Smooth muscle cell of trachea (primary cell): ENCODE data around the gene AKAP8L. TPM values are rescaled to one million over a fixed set of nuclear protein-coding genes. Genes with fewer than 3 reads are reported as not detected.

ENCODE experiments used
- total RNA-seq: library from RNA; depleted of rRNA; stranded (reverse); fragments of >200 nt; gene quantifications from 2 replicates; pipeline ENCODE4 v1.2.1, GENCODE V29; 2014

Gene AKAP8L
- 60.5 and 66.3 TPM in 2 replicates for total RNA-seq

GRCh38 chr19:15418579-15419412 is at the start of gene AKAP8L:
AKAP8L (minus strand) TSS chr19:15418988; CDS start chr19:15418923, 65 bp downstream.

GRCh38 chr19:15464394-15465385 is 45.9 kb upstream of the AKAP8L start, which contains the start of gene RASAL3:
RASAL3 (minus strand) TSS chr19:15464544; CDS start chr19:15464358, 186 bp downstream.

GRCh38 chr19:15449620-15450527 is 31.1 kb upstream of the AKAP8L start, which contains the start of gene WIZ:
WIZ (minus strand) TSS chr19:15449956; CDS start chr19:15448307, 1,649 bp downstream.

GRCh38 chr19:15379083-15379998 is 39.4 kb downstream of the AKAP8L start, which contains the start of gene AKAP8:
AKAP8 (minus strand) TSS chr19:15379787; CDS start chr19:15379731, 56 bp downstream.

GRCh38 chr19:15332311-15332996 is 86.3 kb downstream of the AKAP8L start, which contains the start of gene BRD4:
BRD4 (minus strand) TSS chr19:15332539; CDS start chr19:15273099, 59,440 bp downstream.

Other genes starting within 250 kb of the AKAP8L start
- gene NOTCH3, start 218.0 kb downstream of the AKAP8L start, total RNA-seq = 13.8 and 51.1 TPM in 2 replicates
- 0.15 and 0.50 TPM in 2 replicates for gene EPHX3, start 186.5 kb downstream of the AKAP8L start, total RNA-seq
- gene BRD4, start 86.4 kb downstream of the AKAP8L start, total RNA-seq = 18.0 and 19.4 TPM in 2 replicates
- gene AKAP8, start 39.2 kb downstream of the AKAP8L start, total RNA-seq = 17.0 and 17.7 TPM in 2 replicates
- 15.3 and 22.3 TPM in 2 replicates for gene WIZ, start 31.0 kb upstream of the AKAP8L start, total RNA-seq
- gene RASAL3, start 45.6 kb upstream of the AKAP8L start, total RNA-seq = 0.15 TPM in 1 of 2 replicates, not detected in the other
- gene PGLYRP2, start 60.5 kb upstream of the AKAP8L start, total RNA-seq = not detected in 2 replicates
- gene CYP4F22, start 89.5 kb upstream of the AKAP8L start, total RNA-seq = not detected in 2 replicates
- gene CYP4F8, start 196.2 kb upstream of the AKAP8L start, total RNA-seq = not detected in 2 replicates
- gene CYP4F3, start 221.9 kb upstream of the AKAP8L start, total RNA-seq = not detected in 2 replicates